ENCODE measurements around the gene C19orf81. TPM values are rescaled to one million over a fixed set of nuclear protein-coding genes. Genes with fewer than 3 reads are reported as not detected.

The C19orf81 gene
- total RNA-seq, 6 donors from 2014 or later = 1.7 to 24.4 (median 3.1) TPM; not detected in 1

DNA sequence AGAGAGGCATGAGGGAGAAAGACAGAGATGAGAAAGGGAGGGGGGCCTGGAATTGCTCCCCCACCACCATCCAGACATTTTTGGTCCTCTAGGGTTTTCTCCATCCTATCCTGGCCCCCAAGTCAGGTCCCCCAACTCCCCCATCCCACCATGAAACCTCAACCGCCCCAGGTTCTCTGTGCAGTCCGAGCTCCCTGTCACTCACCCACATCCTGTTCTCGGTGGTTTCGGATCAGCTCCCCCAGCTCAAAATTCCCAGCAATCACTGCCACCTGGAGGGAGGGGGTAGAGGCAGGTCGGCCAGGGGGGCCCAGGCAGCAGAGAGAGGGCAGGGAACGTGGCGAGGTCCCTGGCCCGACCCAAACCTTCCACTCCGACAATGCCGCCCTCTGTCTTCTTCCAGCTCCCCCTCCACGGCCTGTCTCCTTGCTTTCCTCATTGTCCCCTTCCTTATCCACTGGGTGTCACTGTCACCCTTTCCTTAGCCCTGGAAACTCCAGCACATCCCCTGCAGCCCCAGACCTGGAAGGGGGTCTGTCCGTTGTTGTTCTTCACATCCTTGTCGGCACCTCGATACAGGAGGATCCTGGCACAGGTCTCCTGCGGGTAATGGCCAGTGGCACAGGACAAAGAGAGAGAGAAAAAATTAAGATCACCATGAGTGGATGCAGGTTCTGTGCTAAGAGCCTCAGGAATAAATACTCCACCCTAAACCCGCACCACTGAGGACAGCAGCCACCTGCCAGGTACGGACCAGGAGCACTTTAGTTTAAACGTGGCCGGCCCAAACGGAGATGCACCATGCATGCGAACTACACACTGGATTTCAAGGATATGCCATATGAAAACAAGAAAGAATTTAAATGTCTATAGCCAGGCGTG lies 54.9 kb downstream of the C19orf81 start:
- H3K36me3 ChIP-seq = no peaks in the 10 kb centered on the region
- H3K4me1 ChIP-seq = no peaks in the 10 kb centered on the region
- no peak overlapping the region for H3K27ac ChIP-seq
- H3K9me3 ChIP-seq = no peaks in the 10 kb centered on the region
- WGBS, 2 donors = 28 to 31% methylated on average over 22 of the region's 22 CpGs
- no peak for DNase-seq
- H3K4me3 ChIP-seq = no peak overlapping the region
- no peak for TF ChIP-seq EP300 (IDR thresholded peaks at IDR 0.05)
- TF ChIP-seq POLR2AphosphoS5 (IDR thresholded peaks at IDR 0.05) = no peak
- TF ChIP-seq, protein P1, sequence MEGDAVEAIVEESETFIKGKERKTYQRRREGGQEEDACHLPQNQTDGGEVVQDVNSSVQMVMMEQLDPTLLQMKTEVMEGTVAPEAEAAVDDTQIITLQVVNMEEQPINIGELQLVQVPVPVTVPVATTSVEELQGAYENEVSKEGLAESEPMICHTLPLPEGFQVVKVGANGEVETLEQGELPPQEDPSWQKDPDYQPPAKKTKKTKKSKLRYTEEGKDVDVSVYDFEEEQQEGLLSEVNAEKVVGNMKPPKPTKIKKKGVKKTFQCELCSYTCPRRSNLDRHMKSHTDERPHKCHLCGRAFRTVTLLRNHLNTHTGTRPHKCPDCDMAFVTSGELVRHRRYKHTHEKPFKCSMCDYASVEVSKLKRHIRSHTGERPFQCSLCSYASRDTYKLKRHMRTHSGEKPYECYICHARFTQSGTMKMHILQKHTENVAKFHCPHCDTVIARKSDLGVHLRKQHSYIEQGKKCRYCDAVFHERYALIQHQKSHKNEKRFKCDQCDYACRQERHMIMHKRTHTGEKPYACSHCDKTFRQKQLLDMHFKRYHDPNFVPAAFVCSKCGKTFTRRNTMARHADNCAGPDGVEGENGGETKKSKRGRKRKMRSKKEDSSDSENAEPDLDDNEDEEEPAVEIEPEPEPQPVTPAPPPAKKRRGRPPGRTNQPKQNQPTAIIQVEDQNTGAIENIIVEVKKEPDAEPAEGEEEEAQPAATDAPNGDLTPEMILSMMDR (IDR thresholded peaks at IDR 0.05) = no peak
- TF ChIP-seq POLR2A (IDR thresholded peaks at IDR 0.05) = no peak
- H3K27me3 ChIP-seq = peaks cover 0 to 12% (median 4%) of the 10 kb centered on the region in 4 donors
- ATAC-seq (ENCODE audit: low FRiP score in 2 of 2) = no peak

DNA sequence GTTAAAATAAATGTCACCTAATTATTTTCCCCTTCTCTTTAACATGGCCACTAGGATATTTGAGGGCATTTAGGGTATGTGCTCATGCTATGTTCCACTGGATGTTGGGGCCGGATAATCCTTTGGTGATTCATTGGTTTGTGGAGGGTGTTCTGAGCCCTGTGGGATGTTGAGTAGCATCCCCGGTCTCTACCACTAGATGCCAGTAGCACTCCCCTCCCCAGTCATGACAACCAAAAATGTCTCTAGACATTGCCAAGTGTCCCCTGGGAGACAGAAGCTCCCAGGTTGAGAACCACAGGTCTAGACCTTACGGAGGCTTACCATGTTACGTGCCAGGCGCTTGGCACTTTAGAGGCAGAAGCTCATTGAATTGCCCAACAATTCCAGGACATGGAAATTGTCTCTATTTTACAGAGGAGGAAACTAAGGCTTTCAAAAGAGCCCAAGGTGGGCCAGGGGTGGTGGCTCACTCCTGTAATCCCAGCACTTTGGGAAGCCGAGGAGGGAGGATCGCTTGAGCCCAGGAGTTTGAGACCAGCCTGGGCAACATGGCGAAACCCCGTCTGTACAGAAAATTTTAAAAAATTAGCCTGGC lies 56.3 kb downstream of the C19orf81 start:
- Histone ChIP-seq H3K27me3 (peaks cover 0 to 12% (median 4%) of the 10 kb centered on the region in 4 donors), H3K4me1 (no peaks in the 10 kb centered on the region), H3K27ac (no peak overlapping the region), H3K4me3 (no peak overlapping the region), H3K9me3 (no peaks in the 10 kb centered on the region), H3K36me3 (no peaks in the 10 kb centered on the region)
- ATAC-seq (ENCODE audit: low FRiP score in 2 of 2) (peak in 1 of 2 donors; percentile 46), DNase-seq (no peak)
- WGBS, 2 donors = 37 to 44% methylated on average over 9 of the region's 9 CpGs
- TF ChIP-seq, protein P1 (IDR thresholded peaks at IDR 0.05) = peak in 5 of 6 experiments; percentile 20 to 38 (median 22)
- TF ChIP-seq EP300 (IDR thresholded peaks at IDR 0.05) = no peak

DNA sequence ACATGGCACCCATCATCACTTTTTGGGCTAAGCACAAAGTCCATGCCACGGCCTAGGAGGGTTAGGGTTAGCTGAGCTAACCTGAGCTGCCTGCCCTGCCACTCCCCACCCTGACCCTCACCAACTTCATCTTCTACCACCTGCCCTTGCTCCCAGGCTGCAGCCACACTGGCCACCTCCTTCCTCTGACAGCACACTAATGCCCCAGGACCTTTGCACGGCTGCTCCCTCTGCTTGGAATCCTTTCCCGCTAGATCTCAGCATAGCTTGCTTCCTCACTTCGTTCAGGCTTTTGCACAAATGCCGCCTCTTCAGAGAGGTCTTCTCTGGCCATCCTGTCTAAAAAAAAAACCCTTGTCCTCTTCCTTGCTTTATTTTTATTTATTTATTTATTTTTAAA lies 57.1 kb downstream of the C19orf81 start:
- Histone ChIP-seq H3K27ac (no peak overlapping the region), H3K27me3 (peaks cover 0 to 12% (median 4%) of the 10 kb centered on the region in 4 donors), H3K4me3 (no peak overlapping the region), H3K9me3 (no peaks in the 10 kb centered on the region), H3K4me1 (no peaks in the 10 kb centered on the region), H3K36me3 (no peaks in the 10 kb centered on the region)
- ATAC-seq (ENCODE audit: low FRiP score in 2 of 2) = no peak
- no peak for DNase-seq
- TF ChIP-seq EP300 (IDR thresholded peaks at IDR 0.05) (no peak), POLR2AphosphoS5 (IDR thresholded peaks at IDR 0.05) (no peak), POLR2A (IDR thresholded peaks at IDR 0.05) (no peak)
- TF ChIP-seq, protein P1 (IDR thresholded peaks at IDR 0.05) = no peak
- 64 to 77% methylated on average over 5 of the region's 5 CpGs for WGBS, 2 donors

DNA sequence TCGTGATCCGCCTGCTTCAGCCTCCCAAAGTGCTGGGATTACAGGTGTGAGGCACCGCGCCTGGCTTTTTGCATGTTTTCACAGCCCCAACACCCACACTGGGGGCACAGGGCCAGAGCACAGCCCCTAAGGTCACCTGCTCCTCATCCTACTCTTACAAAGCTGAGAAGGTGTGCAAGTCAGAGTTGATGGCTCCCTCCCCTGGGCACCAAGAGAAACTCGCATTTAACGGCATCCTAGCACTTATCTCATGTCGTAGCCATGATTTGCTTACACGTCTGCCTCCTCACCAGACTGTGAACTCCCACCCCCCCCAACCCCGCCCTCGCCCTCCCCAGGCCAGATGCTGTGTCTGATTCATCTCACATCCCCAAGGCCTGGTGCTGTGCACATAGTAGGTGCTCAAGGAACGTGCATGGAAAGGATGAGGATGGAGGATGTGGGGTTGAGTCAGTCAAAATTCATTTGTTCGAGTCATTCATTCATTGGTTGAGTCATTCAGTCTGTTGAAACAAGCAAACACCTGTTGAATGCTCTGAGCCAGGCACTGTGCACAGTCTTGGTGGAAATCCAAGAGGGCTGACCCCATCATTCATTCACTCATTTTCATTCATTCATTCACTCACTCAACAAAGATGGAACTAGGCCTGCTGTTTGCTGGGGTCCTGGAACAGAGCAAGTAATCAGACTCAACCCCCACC lies 59.1 kb downstream of the C19orf81 start:
- Histone ChIP-seq H3K36me3 (no peaks in the 10 kb centered on the region), H3K9me3 (no peaks in the 10 kb centered on the region), H3K4me3 (no peak overlapping the region), H3K27me3 (peaks cover 0 to 8% (median 2%) of the 10 kb centered on the region in 4 donors), H3K4me1 (no peaks in the 10 kb centered on the region), H3K27ac (no peak overlapping the region)
- no peak for TF ChIP-seq POLR2AphosphoS5 (IDR thresholded peaks at IDR 0.05)
- no peak for TF ChIP-seq EP300 (IDR thresholded peaks at IDR 0.05)
- TF ChIP-seq, protein P1 (IDR thresholded peaks at IDR 0.05) = no peak
- no peak for TF ChIP-seq POLR2A (IDR thresholded peaks at IDR 0.05)
- DNase-seq (no peak), ATAC-seq (ENCODE audit: low FRiP score in 2 of 2) (no peak)
- WGBS, 2 donors = 66 to 79% methylated on average over 12 of the region's 12 CpGs

Other genes starting within 250 kb of the C19orf81 start
- gene SPIB, start 230.5 kb upstream of the C19orf81 start, total RNA-seq = 1 to 10 TPM in 1 of 6 donors, under 1 TPM in 3, not detected in 2; 0.13 to 2.1 (median 0.56) TPM
- gene MYBPC2, start 216.6 kb upstream of the C19orf81 start, total RNA-seq = under 1 TPM in 2 of 6 donors, not detected in 4; 0.09 to 0.17 TPM
- 100 to 1,000 TPM in 4 of 6 donors, 10 to 100 TPM in 2; 83.8 to 155 (median 121) TPM for gene EMC10, start 172.9 kb upstream of the C19orf81 start, total RNA-seq
- gene GARIN5A, start 172.6 kb upstream of the C19orf81 start, total RNA-seq = 10 to 100 TPM in 1 of 6 donors, 1 to 10 TPM in 4, not detected in 1; 2.4 to 10.1 (median 3.0) TPM
- gene JOSD2, start 138.3 kb upstream of the C19orf81 start, total RNA-seq = 10 to 100 TPM; 22.6 to 59.2 (median 40.1) TPM
- not detected for gene ASPDH, start 135.5 kb upstream of the C19orf81 start, total RNA-seq
- 1 to 10 TPM in 4 of 6 donors, under 1 TPM in 2; 0.69 to 5.1 (median 1.7) TPM for gene LRRC4B, start 81.0 kb upstream of the C19orf81 start, total RNA-seq
- 1 to 10 TPM in 3 of 6 donors, under 1 TPM in 2, not detected in 1; 0.67 to 3.6 (median 1.4) TPM for gene SYT3, start 9.6 kb upstream of the C19orf81 start, total RNA-seq
- gene SHANK1, start 70.4 kb downstream of the C19orf81 start, total RNA-seq = under 1 TPM in 2 of 6 donors, not detected in 4; 0.40 to 0.54 TPM
- 10 to 100 TPM in 4 of 6 donors, 1 to 10 TPM in 2; 3.9 to 19.6 (median 15.9) TPM for gene CLEC11A, start 73.9 kb downstream of the C19orf81 start, total RNA-seq
- not detected for gene GPR32, start 121.0 kb downstream of the C19orf81 start, total RNA-seq
- gene ACP4, start 141.0 kb downstream of the C19orf81 start, total RNA-seq = not detected
- gene KLK1, start 174.3 kb downstream of the C19orf81 start, total RNA-seq = 1 to 10 TPM in 3 of 6 donors, not detected in 3; 1.3 to 3.3 (median 2.0) TPM
- not detected for gene KLK15, start 184.1 kb downstream of the C19orf81 start, total RNA-seq
- gene KLK3, start 205.5 kb downstream of the C19orf81 start, total RNA-seq = under 1 TPM in 1 of 6 donors, not detected in 5; 0.33 TPM
- not detected for gene KLK2, start 224.0 kb downstream of the C19orf81 start, total RNA-seq

Data from upper lobe of left lung (tissue), 6 donors.